HepG2 (cell line): Measurements from ENCODE around the gene NDUFS2. TPM values are rescaled to one million over a fixed set of nuclear protein-coding genes. Genes with fewer than 3 reads are reported as not detected.

ENCODE experiments used
- ELF3 ChIP-seq: IDR thresholded peaks from 2 replicates; pipeline ENCODE4 v1.6.1; 2016; ENCODE audit warnings: missing genetic modification reagents, missing compliant biosample characterization
- NONO ChIP-seq, 2 experiments: fragments of 450-650 bp in 1 of 2; sonication (generic) in 1 of 2; formaldehyde crosslinking in 1 of 2; IDR thresholded peaks in 1 of 2; conservative IDR thresholded peaks in 1 of 2; 2 replicates each; pipeline versions ENCODE4 v1.6.1 to v1.8.0; 2017 to 2022; ENCODE audit warnings: mild to moderate bottlenecking in 1 of 2, missing genetic modification reagents in 1 of 2, moderate library complexity in 1 of 2
- SIN3A ChIP-seq: IDR thresholded peaks from 2 replicates; pipeline ENCODE4 v1.6.1; 2011; ENCODE audit warnings: low read depth, mild to moderate bottlenecking, control low read depth, low read length, borderline replicate concordance
- SMARCC2 ChIP-seq: fragments of 450-650 bp; IDR thresholded peaks from 2 replicates; pipeline ENCODE4 v1.6.1; 2017; ENCODE audit warnings: antibody characterized with exemption, mild to moderate bottlenecking
- THAP11 ChIP-seq: IDR thresholded peaks from 2 replicates; pipeline ENCODE4 v1.6.1; 2016; ENCODE audit warnings: missing biosample characterization, missing genetic modification reagents
- ZFX ChIP-seq: sonication (generic); formaldehyde crosslinking; IDR thresholded peaks from 2 replicates; pipeline ENCODE4 v1.4.0; 2020; ENCODE audit warnings: mild to moderate bottlenecking, low read depth, missing genetic modification reagents, moderate library complexity
- ZNF143 ChIP-seq: sonication (generic); formaldehyde crosslinking; IDR thresholded peaks from 2 replicates; pipeline ENCODE4 v1.4.0; 2020; ENCODE audit warnings: missing genetic modification reagents
- ZNF446 ChIP-seq: sonication (generic); formaldehyde crosslinking; IDR thresholded peaks from 2 replicates; pipeline ENCODE4 v1.5.0; 2020; ENCODE audit warnings: mild to moderate bottlenecking, missing genetic modification reagents
- ZNF563 ChIP-seq: sonication (generic); formaldehyde crosslinking; IDR thresholded peaks from 2 replicates; pipeline ENCODE4 v1.8.0; 2022; ENCODE audit warnings: mild to moderate bottlenecking, moderate library complexity, missing genetic modification reagents
- polyA plus RNA-seq, 8 experiments: library from polyadenylated mRNA; depleted of rRNA in 3 of 8; stranded (reverse) in 7 of 8; unstranded in 1 of 8; fragments of >200 nt; fragmentation: Illumina TruSeq in 4 of 8; extraction: Trizol in 4 of 8; gene quantifications; 2 replicates each; pipeline versions ENCODE4 v1.2.1 to v1.2.3, GENCODE V29; 2011 to 2016; ENCODE audit warnings: low read depth in 4 of 8, missing spikeins in 1 of 8, mixed read lengths in 1 of 8; ENCODE audit not compliant: insufficient read depth in 1 of 8
- total RNA-seq, 5 experiments: library from RNA; depleted of rRNA; stranded (reverse); fragments of >200 nt; fragmentation: Illumina TruSeq; extraction: Trizol; gene quantifications; 2 replicates each; pipeline ENCODE4 v1.2.3, GENCODE V29; 2016; ENCODE audit warnings: low read depth in 1 of 5
- TF ChIP-seq, protein P1 (sequence below): sonication (generic); formaldehyde crosslinking; IDR thresholded peaks from 2 replicates; pipeline ENCODE4 v1.9.0; 2021; ENCODE audit warnings: mild to moderate bottlenecking, missing genetic modification reagents
- TF ChIP-seq, protein P2 (sequence below): sonication (generic); formaldehyde crosslinking; IDR thresholded peaks from 2 replicates; pipeline ENCODE4 v1.5.0; 2020; ENCODE audit warnings: mild to moderate bottlenecking, missing genetic modification reagents, moderate library complexity
- TF ChIP-seq, protein P3 (sequence below): sonication (generic); formaldehyde crosslinking; conservative IDR thresholded peaks from 2 replicates; pipeline ENCODE4 v1.4.0; 2020; ENCODE audit warnings: mild to moderate bottlenecking, missing genetic modification reagents, moderate library complexity

NDUFS2 gene
- total and polyA plus RNA-seq, 2 of the 13 experiments (the other 11 are each of a cell fraction or from before 2014, with no cell fraction given), result 89.9 to 118 TPM

DNA sequence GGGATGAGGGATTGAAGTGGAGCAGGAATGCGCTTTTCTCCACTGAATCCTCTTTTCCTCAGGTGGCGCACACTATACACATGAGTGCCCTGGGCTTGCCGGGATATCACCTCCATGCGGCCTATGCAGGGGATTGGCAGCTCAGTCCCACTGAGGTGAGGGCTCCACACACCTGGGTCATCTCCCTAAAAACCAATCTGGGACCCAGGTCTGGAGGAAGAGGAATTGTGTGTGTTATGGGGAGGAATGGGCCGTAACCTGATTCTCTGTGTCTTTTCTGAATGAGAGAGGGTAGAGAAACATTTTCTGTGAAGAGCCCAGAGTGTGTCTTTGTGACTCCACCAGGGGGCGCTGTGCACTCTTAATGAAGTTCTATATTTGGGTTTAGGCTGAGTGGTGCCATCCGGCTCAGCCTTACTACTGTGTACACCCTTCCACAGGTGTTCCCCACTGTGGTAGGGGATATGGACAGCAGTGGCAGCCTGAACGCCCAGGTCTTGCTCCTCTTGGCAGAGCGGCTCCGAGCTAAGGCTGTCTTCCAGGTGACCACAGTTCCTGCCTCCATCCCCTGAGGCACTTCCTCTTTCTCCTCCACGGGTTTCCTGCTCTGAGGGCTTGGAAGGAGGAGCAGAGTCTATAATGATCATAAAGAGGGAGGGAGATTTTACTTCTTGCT is 25.2 kb downstream of the NDUFS2 start (continued):
- TF ChIP-seq, protein P1, sequence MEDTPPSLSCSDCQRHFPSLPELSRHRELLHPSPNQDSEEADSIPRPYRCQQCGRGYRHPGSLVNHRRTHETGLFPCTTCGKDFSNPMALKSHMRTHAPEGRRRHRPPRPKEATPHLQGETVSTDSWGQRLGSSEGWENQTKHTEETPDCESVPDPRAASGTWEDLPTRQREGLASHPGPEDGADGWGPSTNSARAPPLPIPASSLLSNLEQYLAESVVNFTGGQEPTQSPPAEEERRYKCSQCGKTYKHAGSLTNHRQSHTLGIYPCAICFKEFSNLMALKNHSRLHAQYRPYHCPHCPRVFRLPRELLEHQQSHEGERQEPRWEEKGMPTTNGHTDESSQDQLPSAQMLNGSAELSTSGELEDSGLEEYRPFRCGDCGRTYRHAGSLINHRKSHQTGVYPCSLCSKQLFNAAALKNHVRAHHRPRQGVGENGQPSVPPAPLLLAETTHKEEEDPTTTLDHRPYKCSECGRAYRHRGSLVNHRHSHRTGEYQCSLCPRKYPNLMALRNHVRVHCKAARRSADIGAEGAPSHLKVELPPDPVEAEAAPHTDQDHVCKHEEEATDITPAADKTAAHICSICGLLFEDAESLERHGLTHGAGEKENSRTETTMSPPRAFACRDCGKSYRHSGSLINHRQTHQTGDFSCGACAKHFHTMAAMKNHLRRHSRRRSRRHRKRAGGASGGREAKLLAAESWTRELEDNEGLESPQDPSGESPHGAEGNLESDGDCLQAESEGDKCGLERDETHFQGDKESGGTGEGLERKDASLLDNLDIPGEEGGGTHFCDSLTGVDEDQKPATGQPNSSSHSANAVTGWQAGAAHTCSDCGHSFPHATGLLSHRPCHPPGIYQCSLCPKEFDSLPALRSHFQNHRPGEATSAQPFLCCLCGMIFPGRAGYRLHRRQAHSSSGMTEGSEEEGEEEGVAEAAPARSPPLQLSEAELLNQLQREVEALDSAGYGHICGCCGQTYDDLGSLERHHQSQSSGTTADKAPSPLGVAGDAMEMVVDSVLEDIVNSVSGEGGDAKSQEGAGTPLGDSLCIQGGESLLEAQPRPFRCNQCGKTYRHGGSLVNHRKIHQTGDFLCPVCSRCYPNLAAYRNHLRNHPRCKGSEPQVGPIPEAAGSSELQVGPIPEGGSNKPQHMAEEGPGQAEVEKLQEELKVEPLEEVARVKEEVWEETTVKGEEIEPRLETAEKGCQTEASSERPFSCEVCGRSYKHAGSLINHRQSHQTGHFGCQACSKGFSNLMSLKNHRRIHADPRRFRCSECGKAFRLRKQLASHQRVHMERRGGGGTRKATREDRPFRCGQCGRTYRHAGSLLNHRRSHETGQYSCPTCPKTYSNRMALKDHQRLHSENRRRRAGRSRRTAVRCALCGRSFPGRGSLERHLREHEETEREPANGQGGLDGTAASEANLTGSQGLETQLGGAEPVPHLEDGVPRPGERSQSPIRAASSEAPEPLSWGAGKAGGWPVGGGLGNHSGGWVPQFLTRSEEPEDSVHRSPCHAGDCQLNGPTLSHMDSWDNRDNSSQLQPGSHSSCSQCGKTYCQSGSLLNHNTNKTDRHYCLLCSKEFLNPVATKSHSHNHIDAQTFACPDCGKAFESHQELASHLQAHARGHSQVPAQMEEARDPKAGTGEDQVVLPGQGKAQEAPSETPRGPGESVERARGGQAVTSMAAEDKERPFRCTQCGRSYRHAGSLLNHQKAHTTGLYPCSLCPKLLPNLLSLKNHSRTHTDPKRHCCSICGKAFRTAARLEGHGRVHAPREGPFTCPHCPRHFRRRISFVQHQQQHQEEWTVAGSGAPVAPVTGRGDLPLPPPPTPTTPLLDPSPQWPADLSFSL, result peak; percentile 70; the same call in 1 of the 2 replicates
- no peak for TF ChIP-seq NONO (IDR thresholded peaks at IDR 0.05)
- TF ChIP-seq NONO (CRISPR knock-in tag; conservative IDR thresholded peaks at IDR 0.05), result peak; percentile 57; the same call in 1 of the 2 replicates
- no peak for TF ChIP-seq SMARCC2
- 0 out of 2 replicates have a peak, but pooled peaks have one; percentile 17 for TF ChIP-seq THAP11 (CRISPR knock-in tag)
- TF ChIP-seq, protein P2, sequence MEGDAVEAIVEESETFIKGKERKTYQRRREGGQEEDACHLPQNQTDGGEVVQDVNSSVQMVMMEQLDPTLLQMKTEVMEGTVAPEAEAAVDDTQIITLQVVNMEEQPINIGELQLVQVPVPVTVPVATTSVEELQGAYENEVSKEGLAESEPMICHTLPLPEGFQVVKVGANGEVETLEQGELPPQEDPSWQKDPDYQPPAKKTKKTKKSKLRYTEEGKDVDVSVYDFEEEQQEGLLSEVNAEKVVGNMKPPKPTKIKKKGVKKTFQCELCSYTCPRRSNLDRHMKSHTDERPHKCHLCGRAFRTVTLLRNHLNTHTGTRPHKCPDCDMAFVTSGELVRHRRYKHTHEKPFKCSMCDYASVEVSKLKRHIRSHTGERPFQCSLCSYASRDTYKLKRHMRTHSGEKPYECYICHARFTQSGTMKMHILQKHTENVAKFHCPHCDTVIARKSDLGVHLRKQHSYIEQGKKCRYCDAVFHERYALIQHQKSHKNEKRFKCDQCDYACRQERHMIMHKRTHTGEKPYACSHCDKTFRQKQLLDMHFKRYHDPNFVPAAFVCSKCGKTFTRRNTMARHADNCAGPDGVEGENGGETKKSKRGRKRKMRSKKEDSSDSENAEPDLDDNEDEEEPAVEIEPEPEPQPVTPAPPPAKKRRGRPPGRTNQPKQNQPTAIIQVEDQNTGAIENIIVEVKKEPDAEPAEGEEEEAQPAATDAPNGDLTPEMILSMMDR (CRISPR knock-in tag), result peak; percentile 87
- 0 out of 2 replicates have a peak, but pooled peaks have one; percentile 42 for TF ChIP-seq SIN3A
- TF ChIP-seq ZNF563 (CRISPR knock-in tag), result 0 out of 2 replicates have a peak, but pooled peaks have one; percentile 47
- TF ChIP-seq ELF3, result peak; percentile 13; the same call in 1 of the 2 replicates
- 0 out of 2 replicates have a peak, but pooled peaks have one; percentile 32 for TF ChIP-seq ZNF143
- TF ChIP-seq, protein P3, sequence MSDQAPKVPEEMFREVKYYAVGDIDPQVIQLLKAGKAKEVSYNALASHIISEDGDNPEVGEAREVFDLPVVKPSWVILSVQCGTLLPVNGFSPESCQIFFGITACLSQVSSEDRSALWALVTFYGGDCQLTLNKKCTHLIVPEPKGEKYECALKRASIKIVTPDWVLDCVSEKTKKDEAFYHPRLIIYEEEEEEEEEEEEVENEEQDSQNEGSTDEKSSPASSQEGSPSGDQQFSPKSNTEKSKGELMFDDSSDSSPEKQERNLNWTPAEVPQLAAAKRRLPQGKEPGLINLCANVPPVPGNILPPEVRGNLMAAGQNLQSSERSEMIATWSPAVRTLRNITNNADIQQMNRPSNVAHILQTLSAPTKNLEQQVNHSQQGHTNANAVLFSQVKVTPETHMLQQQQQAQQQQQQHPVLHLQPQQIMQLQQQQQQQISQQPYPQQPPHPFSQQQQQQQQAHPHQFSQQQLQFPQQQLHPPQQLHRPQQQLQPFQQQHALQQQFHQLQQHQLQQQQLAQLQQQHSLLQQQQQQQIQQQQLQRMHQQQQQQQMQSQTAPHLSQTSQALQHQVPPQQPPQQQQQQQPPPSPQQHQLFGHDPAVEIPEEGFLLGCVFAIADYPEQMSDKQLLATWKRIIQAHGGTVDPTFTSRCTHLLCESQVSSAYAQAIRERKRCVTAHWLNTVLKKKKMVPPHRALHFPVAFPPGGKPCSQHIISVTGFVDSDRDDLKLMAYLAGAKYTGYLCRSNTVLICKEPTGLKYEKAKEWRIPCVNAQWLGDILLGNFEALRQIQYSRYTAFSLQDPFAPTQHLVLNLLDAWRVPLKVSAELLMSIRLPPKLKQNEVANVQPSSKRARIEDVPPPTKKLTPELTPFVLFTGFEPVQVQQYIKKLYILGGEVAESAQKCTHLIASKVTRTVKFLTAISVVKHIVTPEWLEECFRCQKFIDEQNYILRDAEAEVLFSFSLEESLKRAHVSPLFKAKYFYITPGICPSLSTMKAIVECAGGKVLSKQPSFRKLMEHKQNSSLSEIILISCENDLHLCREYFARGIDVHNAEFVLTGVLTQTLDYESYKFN, result 0 out of 2 replicates have a peak, but pooled peaks have one; percentile 4
- 0 out of 2 replicates have a peak, but pooled peaks have one; percentile 27 for TF ChIP-seq ZNF446
- peak; percentile 55 for TF ChIP-seq ZFX (CRISPR knock-in tag)
